H9 (cell line): ENCODE data around the gene DDX21. TPM values are rescaled to one million over a fixed set of nuclear protein-coding genes. Genes with fewer than 3 reads are reported as not detected.

Experiments used
- DNase-seq: peaks from one replicate; pipeline ENCODE4 v3.0.0-alpha.2; 2017
- H2AFZ ChIP-seq: one replicate; pipeline ENCODE4 v1.6.1; 2013; ENCODE audit warnings: mild to moderate bottlenecking, low read length, control low read depth, moderate library complexity
- H2AK5ac ChIP-seq: 2 replicates; pipeline ENCODE4 v1.6.1; 2013; ENCODE audit warnings: low read length, control low read depth, mixed read lengths; ENCODE audit not compliant: insufficient read length
- H2BK120ac ChIP-seq: one replicate; pipeline ENCODE4 v1.6.1; 2013; ENCODE audit warnings: low read depth, mild to moderate bottlenecking, low read length, control low read depth, inconsistent platforms; ENCODE audit not compliant: poor library complexity, severe bottlenecking
- H2BK12ac ChIP-seq: 2 replicates; pipeline ENCODE4 v1.6.1; 2013; ENCODE audit warnings: low read length, control low read depth, mixed read lengths, low read depth; ENCODE audit not compliant: insufficient read length
- H2BK15ac ChIP-seq: 2 replicates; pipeline ENCODE4 v1.6.1; 2013; ENCODE audit warnings: low read depth, low read length, control low read depth
- H2BK20ac ChIP-seq: one replicate; pipeline ENCODE4 v1.6.1; 2013; ENCODE audit warnings: low read depth, mild to moderate bottlenecking, low read length, control low read depth, inconsistent platforms; ENCODE audit not compliant: poor library complexity, severe bottlenecking
- H2BK5ac ChIP-seq: 2 replicates; pipeline ENCODE4 v1.6.1; 2013; ENCODE audit warnings: low read length, control low read depth, mixed read lengths; ENCODE audit not compliant: insufficient read length
- H3K14ac ChIP-seq: 2 replicates; pipeline ENCODE4 v1.6.1; 2013; ENCODE audit warnings: low read length, control low read depth; ENCODE audit not compliant: insufficient read depth
- H3K18ac ChIP-seq: 2 replicates; pipeline ENCODE4 v1.6.1; 2013; ENCODE audit warnings: low read depth, mild to moderate bottlenecking, mixed read lengths, low read length, control low read depth; ENCODE audit not compliant: insufficient read length
- H3K23ac ChIP-seq: 2 replicates; pipeline ENCODE4 v1.6.1; 2013; ENCODE audit warnings: low read length, control low read depth, mixed read lengths, low read depth; ENCODE audit not compliant: insufficient read length
- H3K23me2 ChIP-seq: 2 replicates; pipeline ENCODE4 v1.6.1; 2013; ENCODE audit warnings: low read depth, mild to moderate bottlenecking, mixed read lengths, low read length, control low read depth; ENCODE audit not compliant: insufficient read length, poor library complexity, severe bottlenecking
- H3K27ac ChIP-seq: 2 replicates; pipeline ENCODE4 v1.5.1; 2013; ENCODE audit warnings: low read length, control low read depth, mixed read lengths, low read depth; ENCODE audit not compliant: insufficient read length
- H3K27me3 ChIP-seq: 2 replicates; pipeline ENCODE4 v1.6.1; 2013; ENCODE audit warnings: low read length, control low read depth, inconsistent platforms; ENCODE audit not compliant: insufficient read depth
- H3K4ac ChIP-seq: 2 replicates; pipeline ENCODE4 v1.6.1; 2013; ENCODE audit warnings: low read depth, mild to moderate bottlenecking, control low read depth, inconsistent platforms, low read length, moderate library complexity
- H3K4me1 ChIP-seq: 2 replicates; pipeline ENCODE4 v1.6.1; 2013; ENCODE audit warnings: low read length, control low read depth, inconsistent platforms; ENCODE audit not compliant: insufficient read depth
- H3K4me2 ChIP-seq: 2 replicates; pipeline ENCODE4 v1.6.1; 2013; ENCODE audit warnings: low read length, control low read depth, mixed read lengths; ENCODE audit not compliant: insufficient read length, insufficient read depth
- H3K56ac ChIP-seq: 2 replicates; pipeline ENCODE4 v1.6.1; 2013; ENCODE audit warnings: low read depth, mild to moderate bottlenecking, mixed read lengths, low read length, control low read depth; ENCODE audit not compliant: insufficient read length
- H3K79me1 ChIP-seq: 2 replicates; pipeline ENCODE4 v1.6.1; 2013; ENCODE audit warnings: low read depth, mild to moderate bottlenecking, moderate library complexity, low read length, control low read depth, inconsistent platforms; ENCODE audit not compliant: insufficient read depth, poor library complexity, severe bottlenecking
- H3K79me2 ChIP-seq: 2 replicates; pipeline ENCODE4 v1.6.1; 2013; ENCODE audit warnings: low read length, control low read depth, inconsistent platforms; ENCODE audit not compliant: insufficient read depth
- H3K9ac ChIP-seq: 2 replicates; pipeline ENCODE4 v1.6.1; 2013; ENCODE audit warnings: low read length, control low read depth, mixed read lengths; ENCODE audit not compliant: insufficient read length; ENCODE audit errors: extremely low read depth
- H3K9me3 ChIP-seq: one replicate; pipeline ENCODE4 v1.6.1; 2013; ENCODE audit warnings: low read depth, low read length, inconsistent platforms; ENCODE audit not compliant: control insufficient read depth
- H3T11ph ChIP-seq: one replicate; pipeline ENCODE4 v1.6.1; 2013; ENCODE audit warnings: mild to moderate bottlenecking, low read length, control low read depth, inconsistent platforms
- H4K20me1 ChIP-seq: one replicate; pipeline ENCODE4 v1.6.1; 2013; ENCODE audit not compliant: control insufficient read depth, insufficient read length, insufficient read depth
- H4K5ac ChIP-seq: 2 replicates; pipeline ENCODE4 v1.6.1; 2013; ENCODE audit warnings: low read depth, mild to moderate bottlenecking, mixed read lengths, low read length, control low read depth; ENCODE audit not compliant: insufficient read length
- H4K8ac ChIP-seq: replicated peaks from 2 replicates; pipeline ENCODE4 v1.6.1; 2013; ENCODE audit warnings: low read length, control low read depth, mixed read lengths, low read depth; ENCODE audit not compliant: insufficient read length
- H4K91ac ChIP-seq: 2 replicates; pipeline ENCODE4 v1.6.1; 2013; ENCODE audit warnings: low read depth, mild to moderate bottlenecking, moderate library complexity, mixed read lengths, low read length, control low read depth; ENCODE audit not compliant: insufficient read length
- H3K27ac Mint-ChIP-seq, 3 experiments: 2 replicates in 2 of 3; 3 replicates in 1 of 3; pipeline ENCODE4 v1.8.0; 2020 to 2021; ENCODE audit warnings: mixed read lengths in 3 of 3, mild to moderate bottlenecking in 1 of 3, moderate library complexity in 1 of 3
- H3K27me3 Mint-ChIP-seq: 2 replicates; pipeline ENCODE4 v1.8.0; 2021; ENCODE audit warnings: low read depth, mild to moderate bottlenecking, moderate library complexity, mixed read lengths
- H3K36me3 Mint-ChIP-seq, 3 experiments: 2 replicates in 2 of 3; 3 replicates in 1 of 3; pipeline ENCODE4 v1.8.0; 2020 to 2021; ENCODE audit warnings: low read depth in 3 of 3, mixed read lengths in 3 of 3; ENCODE audit not compliant: insufficient read depth in 1 of 3
- H3K4me1 Mint-ChIP-seq, 2 experiments: 2 replicates each; pipeline ENCODE4 v1.8.0; 2020; ENCODE audit warnings: mixed read lengths in 2 of 2
- H3K4me3 Mint-ChIP-seq, 2 experiments: 2 replicates in 1 of 2; 3 replicates in 1 of 2; pipeline ENCODE4 v1.8.0; 2020 to 2021; ENCODE audit warnings: mild to moderate bottlenecking in 2 of 2, mixed read lengths in 2 of 2, moderate library complexity in 1 of 2
- H3K9me3 Mint-ChIP-seq, 2 experiments: 2 replicates in 1 of 2; 3 replicates in 1 of 2; pipeline ENCODE4 v1.8.0; 2020; ENCODE audit warnings: mild to moderate bottlenecking in 2 of 2, mixed read lengths in 2 of 2, moderate library complexity in 1 of 2
- WGBS: extraction: QIAGEN DNeasy Blood & Tissue Kit; methylation state at CpG from one replicate; pipeline ENCODE4 v1.1.7; 2013; ENCODE audit warnings: missing lambda C conversion rate, low lambda C conversion rate, mixed read lengths; ENCODE audit not compliant: insufficient read length; ENCODE audit errors: extremely low coverage; 5-methylcytosine and 5-hydroxymethylcytosine counted together
- total RNA-seq: library from RNA; stranded (reverse); gene quantifications from 2 replicates; pipeline ENCODE4 v1.2.1, GENCODE V29; 2021
- TF ChIP-seq, protein P1 (sequence below): fragments of 200-600 bp; sonication (generic); conservative IDR thresholded peaks from 3 replicates; pipeline ENCODE4 v1.8.0; 2021; ENCODE audit warnings: antibody characterized with exemption, mild to moderate bottlenecking

The DDX21 gene
- total RNA-seq, 1 experiment from 2014 or later = 180 TPM

DNA sequence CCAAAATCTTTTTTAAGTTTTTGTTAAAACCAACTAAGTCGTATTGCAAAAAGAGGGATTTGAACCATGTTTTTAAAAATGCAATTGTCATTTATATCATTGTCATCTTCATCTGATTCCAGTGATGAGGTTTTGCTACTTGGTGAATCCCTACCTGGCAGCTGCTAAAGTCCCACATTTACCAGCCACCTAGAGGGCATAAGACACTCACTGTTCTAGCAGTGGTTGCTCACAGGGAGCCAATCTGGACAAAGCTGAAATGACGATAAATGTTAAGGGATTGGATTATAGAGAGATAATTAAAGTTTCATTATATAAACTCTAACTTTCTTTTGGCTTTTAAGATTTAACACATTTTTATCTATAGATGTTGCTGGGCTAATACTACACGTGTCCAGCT lies 51.3 kb downstream of the DDX21 start:
- no peaks in the 10 kb centered on the region for H3K27me3 Mint-ChIP-seq
- no peak overlapping the region for H3K4ac ChIP-seq
- no CpG with 5 or more reads among the region's 3 CpGs for WGBS

More for the DNA sequence above, 51.3 kb downstream of the DDX21 start:
- H3K14ac ChIP-seq = no peak overlapping the region
- no peak overlapping the region for H3T11ph ChIP-seq
- no peaks in the 10 kb centered on the region for H3K27me3 ChIP-seq
- TF ChIP-seq, protein P1, sequence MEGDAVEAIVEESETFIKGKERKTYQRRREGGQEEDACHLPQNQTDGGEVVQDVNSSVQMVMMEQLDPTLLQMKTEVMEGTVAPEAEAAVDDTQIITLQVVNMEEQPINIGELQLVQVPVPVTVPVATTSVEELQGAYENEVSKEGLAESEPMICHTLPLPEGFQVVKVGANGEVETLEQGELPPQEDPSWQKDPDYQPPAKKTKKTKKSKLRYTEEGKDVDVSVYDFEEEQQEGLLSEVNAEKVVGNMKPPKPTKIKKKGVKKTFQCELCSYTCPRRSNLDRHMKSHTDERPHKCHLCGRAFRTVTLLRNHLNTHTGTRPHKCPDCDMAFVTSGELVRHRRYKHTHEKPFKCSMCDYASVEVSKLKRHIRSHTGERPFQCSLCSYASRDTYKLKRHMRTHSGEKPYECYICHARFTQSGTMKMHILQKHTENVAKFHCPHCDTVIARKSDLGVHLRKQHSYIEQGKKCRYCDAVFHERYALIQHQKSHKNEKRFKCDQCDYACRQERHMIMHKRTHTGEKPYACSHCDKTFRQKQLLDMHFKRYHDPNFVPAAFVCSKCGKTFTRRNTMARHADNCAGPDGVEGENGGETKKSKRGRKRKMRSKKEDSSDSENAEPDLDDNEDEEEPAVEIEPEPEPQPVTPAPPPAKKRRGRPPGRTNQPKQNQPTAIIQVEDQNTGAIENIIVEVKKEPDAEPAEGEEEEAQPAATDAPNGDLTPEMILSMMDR = 0 out of 3 replicates have a peak, but pooled peaks have one; percentile 13
- peaks cover 0 to 40% (median 39%) of the 10 kb centered on the region in 3 experiments; a peak in 5 of 7 replicates for H3K36me3 Mint-ChIP-seq
- H3K4me1 ChIP-seq = no peaks in the 10 kb centered on the region
- H3K4me2 ChIP-seq = no peak overlapping the region
- H2BK5ac ChIP-seq = no peak overlapping the region
- no peak for DNase-seq
- no peaks in the 10 kb centered on the region for H3K79me2 ChIP-seq
- no peaks in the 10 kb centered on the region for H3K79me1 ChIP-seq
- H4K20me1 ChIP-seq = no peaks in the 10 kb centered on the region
- H2BK12ac ChIP-seq = no peak overlapping the region
- H3K56ac ChIP-seq = no peak overlapping the region
- H2BK120ac ChIP-seq = no peak overlapping the region
- H4K8ac ChIP-seq = no peak overlapping the region
- no peak overlapping the region for H3K18ac ChIP-seq
- no peaks in the 10 kb centered on the region for H3K23me2 ChIP-seq
- H2BK15ac ChIP-seq = no peak overlapping the region
- no peak overlapping the region for H3K23ac ChIP-seq
- no peak overlapping the region for H3K9ac ChIP-seq
- H2BK20ac ChIP-seq = no peak overlapping the region
- no peak overlapping the region for H3K27ac Mint-ChIP-seq
- H4K91ac ChIP-seq = no peak overlapping the region
- H2AK5ac ChIP-seq = no peak overlapping the region
- no peak overlapping the region for H2AFZ ChIP-seq
- no peaks in the 10 kb centered on the region for H3K4me1 Mint-ChIP-seq
- no peaks in the 10 kb centered on the region for H3K9me3 Mint-ChIP-seq
- no peak overlapping the region for H3K27ac ChIP-seq
- H3K4me3 Mint-ChIP-seq = no peak overlapping the region
- no peak overlapping the region for H4K5ac ChIP-seq
- no peaks in the 10 kb centered on the region for H3K9me3 ChIP-seq
